Measurements from ENCODE around the gene ADAT1.

ADAT1 gene

GRCh38 chr16:75622761-75623605 lies at the start of gene ADAT1:
Gene ADAT1 (minus strand): TSS chr16:75623281. CDS start chr16:75620799, 2,482 bp downstream.
- peak; percentile 76 for DNase-seq

DNA sequence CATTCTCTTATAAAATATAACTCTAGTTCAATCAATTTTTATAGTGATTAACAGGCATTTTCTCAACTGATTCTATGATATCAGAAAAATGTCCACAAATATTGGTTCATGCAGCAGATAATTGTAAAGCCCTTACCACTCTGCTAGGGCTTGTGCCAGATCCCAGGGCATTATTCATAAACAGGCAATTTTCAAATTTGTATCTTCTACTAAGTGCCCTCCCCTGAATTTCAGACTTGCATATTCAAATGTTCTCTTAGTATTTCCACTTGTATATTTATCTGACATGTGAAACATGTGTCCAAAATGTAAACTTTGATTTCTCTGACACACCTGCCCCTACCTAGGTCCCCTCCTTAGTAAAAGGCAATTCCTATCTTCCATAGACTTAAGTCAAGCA lies 44.4 kb upstream of the ADAT1 start:
- no peak for DNase-seq

DNA sequence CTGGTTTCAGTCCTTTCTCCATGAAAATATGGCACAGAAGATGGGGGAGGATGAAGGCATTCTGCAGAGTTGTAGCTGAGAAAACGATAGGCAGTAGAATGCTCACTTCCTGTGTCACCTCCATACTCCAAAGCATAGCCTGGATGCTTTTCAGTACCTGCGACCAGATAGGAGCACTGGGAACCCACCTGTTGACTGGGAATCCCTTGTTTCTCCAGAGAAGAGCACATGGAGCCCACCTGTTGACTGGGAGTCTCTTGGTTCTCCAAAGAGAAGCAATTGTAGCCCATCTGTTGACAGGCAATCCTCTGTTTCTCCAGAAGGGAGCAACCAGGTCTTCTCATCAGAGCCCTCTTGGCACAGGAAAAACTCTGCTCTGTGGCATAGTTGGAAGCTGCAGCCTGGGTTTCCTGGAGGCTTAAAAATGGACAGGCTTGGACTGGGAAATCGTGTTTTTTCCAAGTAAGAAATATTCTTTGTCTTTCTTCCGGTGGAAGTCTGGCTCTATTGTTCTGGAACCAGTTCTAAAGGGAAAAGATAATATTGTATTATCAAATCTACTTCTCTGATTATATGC lies 37.7 kb upstream of the ADAT1 start:
- no peak for DNase-seq

GRCh38 chr16:75660321-75660720 lies 37.2 kb upstream of the ADAT1 start:
- no peak for DNase-seq

GRCh38 chr16:75658175-75658574 lies 35.1 kb upstream of the ADAT1 start:
- DNase-seq: no peak

- DNase-seq: no peak
Observed at GRCh38 chr16:75653922-75654321, 30.8 kb upstream of the ADAT1 start.

GRCh38 chr16:75648265-75649076 lies 25.4 kb upstream of the ADAT1 start:
- DNase-seq: peak; percentile 42

GRCh38 chr16:75647492-75648264 lies 24.6 kb upstream of the ADAT1 start, which contains the start of the genes KARS1 and TERF2IP:
Gene KARS1 (minus strand): TSS chr16:75647665. CDS start chr16:75647639, 26 bp downstream.
Gene TERF2IP (plus strand): TSS chr16:75647773. CDS start chr16:75647883, 110 bp downstream.
- peak; percentile 74 for DNase-seq

- no peak for DNase-seq
Observed at GRCh38 chr16:75647112-75647491, 24.0 kb upstream of the ADAT1 start.

GRCh38 chr16:75644240-75645012 lies 21.3 kb upstream of the ADAT1 start:
- no peak for DNase-seq

DNA sequence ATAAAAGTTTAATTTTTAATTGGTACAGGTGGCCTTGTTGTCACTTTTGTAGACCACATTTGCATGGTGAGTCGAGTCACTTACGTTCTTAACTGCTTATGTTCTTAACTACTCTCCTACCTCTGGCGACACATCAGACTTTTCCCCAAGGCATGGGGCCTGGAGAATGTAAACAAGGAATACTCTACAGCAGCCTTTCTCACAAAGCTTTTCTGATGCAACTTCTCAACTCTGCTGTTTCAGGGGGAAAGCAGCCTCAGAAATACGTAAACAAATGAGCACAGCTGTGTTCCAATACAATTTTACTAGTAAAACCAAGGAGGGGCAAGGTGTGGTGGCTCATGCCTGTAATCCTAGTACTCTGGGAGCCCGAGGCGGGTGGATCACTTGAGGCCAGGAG lies 17.5 kb upstream of the ADAT1 start:
- no peak for DNase-seq

DNA sequence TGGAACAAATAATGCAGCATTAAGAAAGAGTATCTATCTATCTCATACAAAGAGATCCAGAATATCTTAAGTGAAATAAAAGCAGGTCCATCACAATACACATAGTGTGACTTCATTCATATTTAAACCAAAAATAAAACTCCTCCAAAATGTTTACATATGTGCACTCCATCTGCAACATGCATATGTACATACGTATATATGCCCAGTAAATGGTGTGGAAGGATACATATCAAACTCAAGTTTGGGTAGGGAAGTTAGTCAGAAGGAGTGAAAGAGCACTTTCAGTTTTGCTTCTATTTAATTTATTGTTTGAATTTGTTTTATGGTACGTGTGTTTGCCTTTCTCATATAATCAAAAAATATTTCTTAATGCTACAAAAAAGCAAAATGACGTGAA lies 12.0 kb upstream of the ADAT1 start:
- no peak for DNase-seq

DNA sequence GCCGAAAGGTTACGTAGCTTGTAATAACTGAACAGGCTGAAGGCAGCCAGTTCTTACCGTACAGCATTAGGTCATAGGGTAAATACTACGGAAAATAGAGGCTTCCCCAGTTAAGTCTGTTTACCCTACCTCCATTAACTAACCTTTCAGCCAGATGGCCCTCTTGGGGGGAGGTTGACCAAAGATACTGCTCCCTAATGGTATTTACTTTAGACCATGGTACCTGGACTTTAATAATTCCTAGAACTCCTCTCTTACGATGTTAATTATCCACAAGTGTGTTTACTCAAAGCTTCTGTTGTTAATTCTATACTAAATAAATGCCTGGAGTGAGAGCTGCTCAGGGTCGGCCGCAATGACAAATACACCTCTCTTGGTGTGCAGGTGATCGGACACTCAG lies 9.8 kb upstream of the ADAT1 start:
- DNase-seq: peak; percentile 84

DNA sequence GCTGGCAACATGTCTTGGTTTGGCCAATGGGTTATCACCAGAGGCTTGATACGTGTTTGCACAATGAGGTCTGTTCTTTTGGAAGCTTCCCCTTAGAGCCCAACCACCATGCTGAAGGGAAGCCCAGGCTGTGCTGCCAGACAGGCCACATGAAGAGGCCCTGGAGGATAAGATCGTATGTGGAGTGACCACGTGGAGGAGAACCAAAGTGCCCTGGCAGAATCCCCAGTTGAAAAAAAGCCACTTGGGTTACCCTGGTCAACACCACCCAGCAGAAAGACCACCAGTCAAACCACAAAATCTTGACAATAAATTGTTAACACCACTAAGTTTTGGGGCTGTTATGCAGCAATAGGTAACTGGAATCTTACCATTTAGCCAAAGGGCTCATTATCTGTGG lies 7.0 kb upstream of the ADAT1 start:
- no peak for DNase-seq

DNA sequence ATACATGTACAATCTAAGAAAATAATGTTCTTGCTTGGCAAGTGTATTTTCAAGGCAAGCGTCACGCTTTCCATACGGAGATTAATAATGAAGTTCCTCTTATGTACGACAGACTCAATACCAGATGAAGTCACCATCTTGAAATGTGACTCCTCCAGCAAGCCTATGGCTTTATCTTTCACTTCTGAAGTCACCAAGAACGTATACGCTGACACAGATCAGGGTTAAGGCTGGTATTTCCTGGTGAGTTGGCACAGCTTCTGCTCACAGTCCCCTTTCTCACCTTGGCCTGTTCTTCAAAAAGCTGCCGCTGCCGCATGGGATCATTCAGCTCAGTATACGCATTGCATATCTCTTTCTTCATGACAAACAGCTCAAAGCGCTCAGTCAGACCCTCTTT lies 6.1 kb upstream of the ADAT1 start:
- DNase-seq: no peak

DNA sequence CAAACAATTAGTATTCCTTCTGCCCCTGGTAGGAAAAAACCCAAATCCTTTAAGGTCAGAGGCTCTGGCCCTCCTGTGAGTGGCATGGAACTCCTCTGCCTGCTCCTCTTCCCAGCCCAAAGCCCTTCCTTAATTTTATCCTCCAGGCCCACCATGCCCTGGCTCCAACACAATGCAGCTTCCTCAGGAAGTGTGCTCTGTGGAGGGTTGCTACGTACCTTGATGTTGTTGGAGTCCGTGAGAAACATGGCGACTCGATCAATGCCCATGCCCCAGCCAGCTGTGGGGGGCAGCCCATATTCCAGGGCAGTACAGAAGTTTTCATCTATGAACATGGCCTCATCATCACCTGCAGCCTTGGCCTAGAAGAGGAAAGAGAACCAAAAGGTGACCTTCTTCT lies 5.3 kb upstream of the ADAT1 start:
- DNase-seq: no peak

- DNase-seq: no peak
Observed at GRCh38 chr16:75627851-75628250, 4.8 kb upstream of the ADAT1 start.

DNA sequence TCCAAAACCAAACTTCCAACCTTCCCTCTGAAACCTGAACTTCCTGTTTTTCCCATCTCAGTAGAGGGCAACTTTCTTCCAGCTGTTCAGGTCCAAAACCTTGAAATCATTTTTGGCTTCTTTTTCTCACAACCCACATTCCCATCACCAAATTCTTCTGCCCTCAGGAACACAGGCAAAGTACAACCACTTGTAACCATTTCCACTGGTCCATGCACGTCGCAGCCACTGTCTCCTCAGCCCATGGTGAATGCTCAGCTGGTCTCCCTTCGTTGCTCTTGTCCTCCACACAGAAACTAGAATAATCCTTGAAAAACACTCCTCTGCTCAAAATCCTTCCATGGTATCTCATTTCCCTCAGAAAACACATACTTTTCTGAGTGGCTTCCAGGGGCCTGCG lies 3.7 kb upstream of the ADAT1 start:
- no peak for DNase-seq

GRCh38 chr16:75624921-75625334 lies 1.8 kb upstream of the ADAT1 start:
- no peak for DNase-seq

GRCh38 chr16:75621170-75621477 lies 2.0 kb downstream of the ADAT1 start:
- no peak for DNase-seq

DNA sequence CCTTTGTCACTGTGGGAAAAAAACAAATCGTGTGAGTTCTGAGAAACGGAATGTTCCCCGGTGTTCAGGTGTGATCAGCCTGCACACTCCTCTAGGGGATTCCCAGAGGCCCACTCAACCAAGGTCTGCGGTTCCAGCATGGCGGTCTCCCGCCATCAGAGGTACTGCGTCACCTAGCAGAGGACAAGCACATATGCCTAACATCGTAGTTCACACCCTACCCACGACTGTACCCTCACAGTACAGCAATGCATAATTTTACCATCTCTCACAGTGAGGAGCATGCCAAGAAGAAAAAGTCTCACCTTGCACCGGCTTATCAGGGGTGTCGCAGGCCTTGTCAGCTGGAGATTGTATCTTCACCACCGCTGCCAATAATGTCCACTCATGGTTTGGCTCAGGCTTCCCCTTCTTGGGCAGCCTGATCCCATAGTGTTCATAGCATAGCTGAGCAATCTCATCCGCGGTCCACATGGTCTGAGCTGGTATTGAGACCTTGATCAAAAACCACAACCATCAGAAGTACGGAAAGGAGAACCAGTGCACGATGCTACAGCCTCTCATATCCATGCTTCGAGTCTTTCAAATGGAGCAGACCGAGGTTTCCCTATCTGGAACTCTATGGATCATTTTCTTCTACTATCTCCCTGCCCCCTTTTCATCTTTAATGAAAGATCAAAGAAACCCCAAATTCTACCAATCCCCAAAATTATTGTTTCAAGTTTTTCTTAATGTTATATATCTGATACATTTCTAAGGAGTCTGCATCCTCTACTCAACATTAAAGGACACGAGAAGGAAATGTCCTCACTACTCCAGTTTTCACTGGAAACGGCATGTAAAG lies 2.5 kb downstream of the ADAT1 start:
- no peak for DNase-seq
